Skeletal muscle tissue (tissue), 4 donors: ENCODE results near the gene MKRN2. TPM values are rescaled to one million over a fixed set of nuclear protein-coding genes. Genes with fewer than 3 reads are reported as not detected.
"Not testable (repeated sequence)": the region's sequence is repeated elsewhere in the genome, so short reads cannot be mapped to it uniquely, and the experiment has no call there.

ENCODE experiments used
- H3K27ac ChIP-seq: one replicate; pipeline ENCODE4 v1.7.0; 2013; ENCODE audit warnings: mild to moderate bottlenecking, low read depth, low read length, inconsistent platforms
- H3K27me3 ChIP-seq, 3 donors: one replicate each; pipeline ENCODE4 v1.7.0; 2013; ENCODE audit warnings: low read length in 3 of 3; ENCODE audit not compliant: control insufficient read depth in 3 of 3, insufficient read depth in 3 of 3
- H3K36me3 ChIP-seq, 3 donors: one replicate each; pipeline ENCODE4 v1.7.0; 2013; ENCODE audit warnings: low read length in 3 of 3; ENCODE audit not compliant: control insufficient read depth in 3 of 3, insufficient read depth in 3 of 3
- H3K4me1 ChIP-seq, 3 donors: one replicate each; pipeline ENCODE4 v1.7.0; 2013; ENCODE audit warnings: low read length in 3 of 3, mild to moderate bottlenecking in 3 of 3; ENCODE audit not compliant: control insufficient read depth in 3 of 3, insufficient read depth in 3 of 3
- H3K4me3 ChIP-seq, 3 donors: one replicate each; pipeline ENCODE4 v1.7.0; 2013; ENCODE audit warnings: low read length in 3 of 3
- H3K9ac ChIP-seq, 3 donors: one replicate each; pipeline ENCODE4 v1.7.0; 2013; ENCODE audit warnings: low read length in 3 of 3, mild to moderate bottlenecking in 3 of 3, moderate library complexity in 2 of 3, low read depth in 1 of 3
- H3K9me3 ChIP-seq, 3 donors: one replicate each; pipeline ENCODE4 v1.7.0; 2013; ENCODE audit warnings: low read length in 3 of 3; ENCODE audit not compliant: control insufficient read depth in 3 of 3
- total RNA-seq: library from RNA; depleted of rRNA; stranded (reverse); fragments of >200 nt; gene quantifications from one replicate; pipeline ENCODE4 v1.2.3, GENCODE V29; 2014
- donor health status: Osteomylitis.

The MKRN2 gene
- total RNA-seq, 1 donor from 2014 or later, result 26.6 TPM

DNA sequence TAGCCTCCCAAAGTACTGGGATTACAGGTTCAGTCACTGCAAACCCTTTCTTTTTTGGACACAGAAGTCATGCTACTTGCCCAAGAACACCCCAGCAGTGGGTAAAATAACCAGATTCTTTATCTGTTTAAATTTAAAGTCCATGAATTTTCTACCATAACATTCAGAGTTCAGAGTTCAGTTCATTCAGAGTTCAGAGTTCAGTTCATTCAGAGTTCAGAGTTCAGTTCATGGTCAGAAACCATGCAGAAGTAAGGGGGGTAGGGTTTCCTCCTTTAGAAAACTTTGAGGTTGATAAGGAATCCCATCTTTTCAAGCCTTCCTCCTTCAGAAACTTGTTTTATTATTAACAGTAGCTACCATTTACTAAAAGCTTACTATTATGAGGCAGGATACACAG, 63.8 kb downstream of the MKRN2 start:
- Histone ChIP-seq H3K4me3 (no peak overlapping the region), H3K27ac (no peak overlapping the region)

DNA sequence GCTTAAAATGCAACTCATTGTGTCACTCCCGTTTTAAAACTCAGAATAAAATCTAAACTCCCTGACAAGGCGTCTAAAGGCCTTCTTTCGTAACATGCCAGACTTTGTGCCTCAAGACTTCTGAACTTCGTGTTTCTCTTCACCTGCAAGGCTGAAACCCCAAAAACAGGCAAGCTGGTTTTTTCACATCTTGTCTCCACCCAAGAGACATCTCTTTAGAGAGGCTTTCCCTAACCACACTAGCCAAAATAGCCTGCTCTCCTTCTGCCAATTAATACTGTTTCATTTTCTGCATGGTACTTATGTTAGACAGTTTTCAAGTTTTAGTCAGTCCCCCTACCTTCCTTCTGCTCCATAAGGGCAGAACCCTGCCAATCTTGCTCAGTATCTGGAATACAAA, 65.4 kb downstream of the MKRN2 start:
- Histone ChIP-seq H3K9ac (peak overlapping the region in 1 of 3 donors; percentile 22), H3K27me3 (no peaks in the 10 kb centered on the region), H3K36me3 (peaks cover 0 to 4% (median 0%) of the 10 kb centered on the region in 3 donors), H3K4me1 (peaks cover 6 to 10% (median 7%) of the 10 kb centered on the region in 3 donors), H3K9me3 (no peaks in the 10 kb centered on the region), H3K4me3 (no peak overlapping the region), H3K27ac (no peak overlapping the region)

More for the DNA sequence above, 63.8 kb downstream of the MKRN2 start:
- Histone ChIP-seq H3K4me1 (peaks cover 6 to 10% (median 7%) of the 10 kb centered on the region in 3 donors), H3K27me3 (no peaks in the 10 kb centered on the region), H3K9ac (no peak overlapping the region), H3K36me3 (peaks cover 0 to 10% (median 8%) of the 10 kb centered on the region in 3 donors), H3K9me3 (no peaks in the 10 kb centered on the region)

DNA sequence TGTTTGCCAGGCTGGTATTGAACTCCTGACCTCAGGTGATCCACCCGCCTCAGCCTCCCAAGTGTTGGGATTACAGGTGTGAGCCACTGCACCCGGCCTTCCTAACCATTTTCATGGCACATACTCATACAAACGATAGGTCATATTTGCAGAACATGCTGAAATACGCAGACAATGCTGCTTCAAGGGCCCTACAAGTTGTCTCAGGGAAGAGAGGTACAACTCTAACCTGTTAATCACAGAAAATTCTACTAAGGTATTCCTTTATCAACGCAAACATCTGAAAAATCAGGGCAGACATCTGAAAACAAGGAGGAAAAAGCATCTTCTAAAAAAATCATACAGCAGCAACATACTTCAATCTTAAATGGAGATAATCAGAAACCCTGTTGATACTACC, 67.2 kb downstream of the MKRN2 start:
- H3K27ac ChIP-seq, result no peak overlapping the region
- no peak overlapping the region for H3K9ac ChIP-seq
- no peak overlapping the region for H3K4me3 ChIP-seq
- no peaks in the 10 kb centered on the region for H3K36me3 ChIP-seq
- H3K27me3 ChIP-seq, result no peaks in the 10 kb centered on the region
- no peaks in the 10 kb centered on the region for H3K9me3 ChIP-seq
- H3K4me1 ChIP-seq, result peaks cover 9 to 19% (median 10%) of the 10 kb centered on the region in 3 donors

- H3K27me3 ChIP-seq, H3K9me3 ChIP-seq, H3K36me3 ChIP-seq, H3K4me3 ChIP-seq, H3K27ac ChIP-seq: not testable (repeated sequence)
- peaks cover 13 to 22% (median 19%) of the 10 kb centered on the region in 3 donors for H3K4me1 ChIP-seq
- H3K9ac ChIP-seq, result peak overlapping the region in 1 of 3 donors; percentile 11
These were observed 68.1 kb downstream of the MKRN2 start for GRCh38 chr3:12624964-12625363.

GRCh38 chr3:12627370-12627769, 70.5 kb downstream of the MKRN2 start:
- H3K4me1 ChIP-seq, result peaks cover 16 to 27% (median 24%) of the 10 kb centered on the region in 3 donors
- no peaks in the 10 kb centered on the region for H3K27me3 ChIP-seq
- H3K27ac ChIP-seq, result peak overlapping the region; percentile 52
- no peaks in the 10 kb centered on the region for H3K9me3 ChIP-seq
- H3K4me3 ChIP-seq, result no peak overlapping the region
- H3K36me3 ChIP-seq, result no peaks in the 10 kb centered on the region
- no peak overlapping the region for H3K9ac ChIP-seq

DNA sequence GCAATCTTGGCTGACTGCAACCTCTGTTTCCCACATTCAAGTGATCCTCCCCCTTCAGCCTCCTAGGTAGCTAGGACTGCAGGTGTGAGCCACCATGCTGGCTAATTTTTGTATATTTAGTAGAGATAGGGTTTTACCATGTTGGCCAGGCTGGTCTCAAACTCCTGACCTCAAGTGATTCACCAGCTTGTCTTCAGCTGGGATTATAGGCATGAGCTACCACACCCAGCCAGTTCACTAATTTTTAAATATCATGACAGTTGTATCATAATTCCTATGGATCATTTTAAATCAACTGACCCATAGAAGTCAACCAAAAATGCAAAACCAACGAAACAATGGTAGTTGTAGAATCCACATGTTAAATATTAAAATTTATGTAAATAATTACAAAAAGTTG, 71.9 kb downstream of the MKRN2 start:
- H3K36me3 ChIP-seq, result no peaks in the 10 kb centered on the region
- H3K27me3 ChIP-seq, result no peaks in the 10 kb centered on the region
- no peak overlapping the region for H3K9ac ChIP-seq
- H3K9me3 ChIP-seq, result no peaks in the 10 kb centered on the region
- no peak overlapping the region for H3K4me3 ChIP-seq
- H3K4me1 ChIP-seq, result peaks cover 13 to 24% (median 23%) of the 10 kb centered on the region in 3 donors
- H3K27ac ChIP-seq, result peak overlapping the region; percentile 66

DNA sequence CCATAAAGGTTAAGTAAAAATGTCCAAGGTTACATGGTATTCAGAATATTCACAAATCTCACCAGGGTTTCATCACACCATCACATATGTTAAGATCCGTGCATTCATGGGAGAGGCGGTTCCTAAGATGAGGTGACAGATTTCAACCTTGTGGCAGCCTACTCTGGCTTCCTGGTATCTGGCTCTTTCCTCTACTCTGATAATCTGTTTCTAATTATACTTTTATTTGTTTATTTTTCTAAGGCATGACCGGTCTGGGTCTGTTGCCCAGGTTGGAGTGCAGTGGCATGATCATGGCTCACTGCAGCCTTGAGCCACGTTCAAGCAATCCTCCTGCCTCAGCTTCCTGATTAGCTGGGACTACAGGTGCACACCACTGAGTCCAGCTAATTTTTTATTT, 72.7 kb downstream of the MKRN2 start:
- Histone ChIP-seq H3K9me3 (no peaks in the 10 kb centered on the region), H3K4me3 (no peak overlapping the region), H3K27ac (peak overlapping the region; percentile 50), H3K4me1 (peaks cover 13 to 24% (median 23%) of the 10 kb centered on the region in 3 donors), H3K9ac (no peak overlapping the region), H3K27me3 (no peaks in the 10 kb centered on the region), H3K36me3 (no peaks in the 10 kb centered on the region)

- Histone ChIP-seq H3K4me1 (peaks cover 13 to 24% (median 23%) of the 10 kb centered on the region in 3 donors), H3K27me3 (no peaks in the 10 kb centered on the region), H3K9ac (peak overlapping the region in 1 of 3 donors; percentile 43), H3K9me3 (no peaks in the 10 kb centered on the region), H3K27ac (peak overlapping the region; percentile 50), H3K4me3 (no peak overlapping the region), H3K36me3 (no peaks in the 10 kb centered on the region)
These were observed 73.4 kb downstream of the MKRN2 start for GRCh38 chr3:12630292-12630691.

DNA sequence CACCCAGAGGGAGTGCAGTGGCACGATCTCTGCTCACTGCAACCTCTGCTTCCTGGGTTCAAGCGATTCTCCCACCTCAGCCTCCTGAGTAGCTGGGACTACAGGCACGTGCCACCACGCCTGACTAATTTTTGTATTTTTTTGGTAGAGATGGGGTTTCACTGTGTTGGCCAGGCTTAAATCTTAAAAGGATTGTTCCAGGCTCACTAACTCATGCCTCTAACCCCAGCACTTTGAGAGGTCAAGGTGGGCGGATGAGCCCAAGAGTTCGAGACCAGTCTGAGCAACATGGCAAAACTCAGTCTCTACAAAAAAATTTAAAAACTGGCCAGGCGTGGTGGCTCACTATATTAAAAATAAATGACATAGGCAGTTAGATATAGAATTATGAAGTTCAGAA, 74.0 kb downstream of the MKRN2 start:
- Histone ChIP-seq H3K4me1 (peaks cover 13 to 21% (median 20%) of the 10 kb centered on the region in 3 donors), H3K9ac (peak overlapping the region in 1 of 3 donors; percentile 43), H3K27ac (peak overlapping the region; percentile 50)
- H3K27me3 ChIP-seq, H3K9me3 ChIP-seq, H3K4me3 ChIP-seq, H3K36me3 ChIP-seq: not testable (repeated sequence)

- Histone ChIP-seq H3K4me3 (no peak overlapping the region), H3K27me3 (no peaks in the 10 kb centered on the region), H3K4me1 (peaks cover 13 to 24% (median 19%) of the 10 kb centered on the region in 3 donors), H3K36me3 (no peaks in the 10 kb centered on the region), H3K9me3 (no peaks in the 10 kb centered on the region), H3K9ac (no peak overlapping the region), H3K27ac (no peak overlapping the region)
These were observed 75.6 kb downstream of the MKRN2 start for GRCh38 chr3:12632523-12632922.
